ENCODE data around the gene SPIB.

Gene SPIB

DNA sequence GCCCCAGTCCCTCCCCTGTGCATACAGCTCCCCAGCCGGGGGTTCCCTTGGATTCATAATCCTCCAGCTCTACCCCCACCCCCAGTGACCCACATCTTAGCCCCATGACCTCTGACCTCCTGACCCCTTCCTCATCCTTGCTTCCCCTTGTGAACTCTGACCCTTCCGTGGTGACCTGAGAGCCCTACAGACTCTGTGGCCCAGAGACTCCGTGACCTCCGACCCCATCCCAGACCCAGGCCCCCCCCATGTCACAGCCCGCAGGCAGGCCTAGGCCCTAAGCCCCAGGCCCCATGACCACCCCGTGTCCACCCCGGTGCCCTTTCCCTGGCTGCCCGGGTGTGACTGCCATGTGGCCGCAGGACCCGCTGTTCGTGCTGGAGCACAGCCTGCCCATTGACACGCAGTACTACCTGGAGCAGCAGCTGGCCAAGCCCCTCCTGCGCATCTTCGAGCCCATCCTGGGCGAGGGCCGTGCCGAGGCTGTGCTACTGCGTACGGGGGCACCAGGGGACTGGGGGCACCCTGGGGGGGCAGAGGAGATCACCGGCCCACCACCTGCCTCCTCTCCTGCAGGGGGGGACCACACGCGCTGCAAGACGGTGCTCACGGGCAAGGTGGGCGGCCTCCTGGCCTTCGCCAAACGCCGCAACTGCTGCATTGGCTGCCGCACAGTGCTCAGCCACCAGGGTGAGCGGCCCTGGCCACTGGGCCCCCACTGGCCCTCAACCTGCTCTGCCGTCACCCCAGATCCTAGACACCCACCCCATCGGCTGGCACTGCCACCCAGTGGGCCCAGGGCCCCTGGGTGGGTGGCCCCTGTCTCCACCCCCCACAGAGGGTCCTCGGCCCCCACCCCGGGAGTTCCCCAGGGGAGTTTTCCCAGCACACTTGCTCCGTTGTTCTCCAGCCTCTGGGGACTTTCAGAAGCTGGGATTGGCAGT, 2.4 kb upstream of the SPIB start:
- no peak overlapping the region for H3K9ac ChIP-seq (ENCODE audit: low read length)
- no peak overlapping the region for H2BK5ac ChIP-seq (ENCODE audit: low read depth, low read length, poor library complexity, severe bottlenecking)
- H4K8ac ChIP-seq (ENCODE audit: low read length), result no peak overlapping the region
- H2AFZ ChIP-seq (ENCODE audit: low read depth, low read length), result no peak overlapping the region
- H3K4me1 ChIP-seq (ENCODE audit: control insufficient read depth, insufficient read depth, low read depth, low read length), result peaks cover 13% of the 10 kb centered on the region
- no peak overlapping the region for H2BK12ac ChIP-seq (ENCODE audit: low read length in 2 of 2)
- peaks cover 2% of the 10 kb centered on the region for H3K9me3 ChIP-seq (ENCODE audit: control insufficient read depth, low read length)
- H2AK5ac ChIP-seq (ENCODE audit: low read length, severe bottlenecking), result no peak overlapping the region
- no peak overlapping the region for H2BK15ac ChIP-seq (ENCODE audit: low read depth, poor library complexity, severe bottlenecking)
- no peak overlapping the region for H3K4me2 ChIP-seq (ENCODE audit: low read length, poor library complexity, severe bottlenecking)
- H3K27ac ChIP-seq (ENCODE audit: low read length, poor library complexity, severe bottlenecking), result no peak overlapping the region
- no peak overlapping the region for H2BK120ac ChIP-seq (ENCODE audit: low read depth, low read length)
- H3K4ac ChIP-seq (ENCODE audit: low read depth in 1 of 2, low read length in 2 of 2), result no peak overlapping the region
- no peak overlapping the region for H3K14ac ChIP-seq (ENCODE audit: low read length in 2 of 2)
- H3K4me3 ChIP-seq (ENCODE audit: insufficient read depth in 1 of 2, low read depth in 1 of 2, low read length in 2 of 2), result no peak overlapping the region
- H3K36me3 ChIP-seq (ENCODE audit: control insufficient read depth in 1 of 2, insufficient read depth in 2 of 2, low read depth in 1 of 2, low read length in 2 of 2), result peaks cover 0 to 36% of the 10 kb centered on the region in 2 experiments
- WGBS, result 91% methylated on average over 34 of the region's 35 CpGs
- no peak overlapping the region for H3K23ac ChIP-seq (ENCODE audit: low read length in 2 of 2)
- H3K27me3 ChIP-seq (ENCODE audit: control insufficient read depth in 1 of 2, insufficient read depth in 1 of 2, low read length in 2 of 2), result peaks cover 23 to 28% of the 10 kb centered on the region in 2 experiments
- no peak overlapping the region for H3K18ac ChIP-seq (ENCODE audit: low read depth in 1 of 2, low read length in 2 of 2)
- H3K79me1 ChIP-seq (replicated peaks; ENCODE audit: low read length, poor library complexity, severe bottlenecking), result no peaks in the 10 kb centered on the region
- H4K91ac ChIP-seq (ENCODE audit: low read length), result no peak overlapping the region
- DNase-seq, result no peak

DNA sequence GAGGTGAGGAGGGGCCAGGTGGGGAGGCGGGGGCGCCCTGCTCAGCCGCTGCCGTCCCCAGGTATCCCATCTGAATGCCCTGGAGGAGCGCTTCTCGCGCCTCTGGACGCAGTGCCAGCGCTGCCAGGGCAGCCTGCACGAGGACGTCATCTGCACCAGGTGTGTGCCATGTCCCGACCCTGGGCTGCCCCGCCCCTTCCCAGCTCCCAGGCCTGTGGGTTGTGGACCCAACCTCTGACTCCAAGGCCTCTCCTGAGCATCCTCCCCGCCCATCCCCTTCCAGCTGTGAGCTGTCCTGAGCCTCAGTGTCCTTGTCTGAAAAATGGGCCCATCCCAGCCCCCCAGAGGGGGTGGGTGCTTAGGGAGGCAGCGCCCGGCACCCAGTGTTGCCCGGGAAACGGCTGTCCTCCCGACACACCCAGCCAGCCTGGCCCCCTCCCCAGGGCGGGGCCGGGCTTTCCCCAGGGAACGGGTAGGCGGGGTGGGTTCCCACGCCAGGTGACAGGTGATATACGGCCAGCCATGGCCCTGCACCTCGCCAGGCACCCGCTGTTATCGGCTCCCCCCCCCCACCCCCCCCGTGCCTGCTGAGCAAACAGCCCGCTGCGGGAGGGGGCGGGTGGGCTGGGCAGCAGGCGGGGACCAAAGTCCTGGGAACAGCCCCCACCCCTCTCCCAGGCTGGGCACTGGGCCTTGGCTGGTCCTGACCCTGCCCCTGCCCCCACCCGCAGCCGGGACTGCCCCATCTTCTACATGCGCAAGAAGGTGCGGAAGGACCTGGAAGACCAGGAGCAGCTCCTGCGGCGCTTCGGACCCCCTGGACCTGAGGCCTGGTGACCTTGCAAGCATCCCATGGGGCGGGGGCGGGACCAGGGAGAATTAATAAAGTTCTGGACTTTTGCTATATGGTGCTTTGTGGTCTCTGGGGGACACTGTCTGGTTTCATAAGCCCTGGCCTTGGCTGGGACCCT, 1.3 kb upstream of the SPIB start:
- Histone ChIP-seq H3K27me3 (ENCODE audit: control insufficient read depth in 1 of 2, insufficient read depth in 1 of 2, low read length in 2 of 2) (peaks cover 23 to 33% of the 10 kb centered on the region in 2 experiments), H2BK15ac (ENCODE audit: low read depth, poor library complexity, severe bottlenecking) (no peak overlapping the region), H4K8ac (ENCODE audit: low read length) (no peak overlapping the region), H2AFZ (ENCODE audit: low read depth, low read length) (no peak overlapping the region), H3K4me3 (ENCODE audit: insufficient read depth in 1 of 2, low read depth in 1 of 2, low read length in 2 of 2) (no peak overlapping the region), H3K36me3 (ENCODE audit: control insufficient read depth in 1 of 2, insufficient read depth in 2 of 2, low read depth in 1 of 2, low read length in 2 of 2) (peaks cover 0 to 36% of the 10 kb centered on the region in 2 experiments), H2BK5ac (ENCODE audit: low read depth, low read length, poor library complexity, severe bottlenecking) (no peak overlapping the region), H3K9me3 (ENCODE audit: control insufficient read depth, low read length) (peaks cover 2% of the 10 kb centered on the region), H3K27ac (ENCODE audit: low read length, poor library complexity, severe bottlenecking) (no peak overlapping the region), H3K4me2 (ENCODE audit: low read length, poor library complexity, severe bottlenecking) (no peak overlapping the region), H3K4ac (ENCODE audit: low read depth in 1 of 2, low read length in 2 of 2) (no peak overlapping the region), H3K4me1 (ENCODE audit: control insufficient read depth, insufficient read depth, low read depth, low read length) (peaks cover 13% of the 10 kb centered on the region), H3K79me1 (replicated peaks; ENCODE audit: low read length, poor library complexity, severe bottlenecking) (no peaks in the 10 kb centered on the region), H3K14ac (ENCODE audit: low read length in 2 of 2) (no peak overlapping the region), H3K9ac (ENCODE audit: low read length) (no peak overlapping the region), H3K23ac (ENCODE audit: low read length in 2 of 2) (no peak overlapping the region), H2AK5ac (ENCODE audit: low read length, severe bottlenecking) (no peak overlapping the region), H2BK120ac (ENCODE audit: low read depth, low read length) (no peak overlapping the region), H2BK12ac (ENCODE audit: low read length in 2 of 2) (no peak overlapping the region), H3K18ac (ENCODE audit: low read depth in 1 of 2, low read length in 2 of 2) (no peak overlapping the region), H4K91ac (ENCODE audit: low read length) (no peak overlapping the region)
- no peak for DNase-seq
- 87% methylated on average over 36 of the region's 42 CpGs for WGBS

GRCh38 chr19:50419022-50419579, 363 bp downstream of the SPIB start:
- H3K4me1 ChIP-seq (ENCODE audit: control insufficient read depth, insufficient read depth, low read depth, low read length), result peaks cover 13% of the 10 kb centered on the region
- H3K4me3 ChIP-seq (ENCODE audit: insufficient read depth in 1 of 2, low read depth in 1 of 2, low read length in 2 of 2), result no peak overlapping the region
- no peak overlapping the region for H2BK5ac ChIP-seq (ENCODE audit: low read depth, low read length, poor library complexity, severe bottlenecking)
- H3K79me1 ChIP-seq (replicated peaks; ENCODE audit: low read length, poor library complexity, severe bottlenecking), result no peaks in the 10 kb centered on the region
- no peak overlapping the region for H2AFZ ChIP-seq (ENCODE audit: low read depth, low read length)
- H4K8ac ChIP-seq (ENCODE audit: low read length), result no peak overlapping the region
- H2BK15ac ChIP-seq (ENCODE audit: low read depth, poor library complexity, severe bottlenecking), result no peak overlapping the region
- H3K36me3 ChIP-seq (ENCODE audit: control insufficient read depth in 1 of 2, insufficient read depth in 2 of 2, low read depth in 1 of 2, low read length in 2 of 2), result peaks cover 0 to 22% of the 10 kb centered on the region in 2 experiments
- H2BK120ac ChIP-seq (ENCODE audit: low read depth, low read length), result no peak overlapping the region
- H4K91ac ChIP-seq (ENCODE audit: low read length), result no peak overlapping the region
- no peak for DNase-seq
- H3K9me3 ChIP-seq (ENCODE audit: control insufficient read depth, low read length), result peaks cover 2% of the 10 kb centered on the region
- no peak overlapping the region for H3K27ac ChIP-seq (ENCODE audit: low read length, poor library complexity, severe bottlenecking)
- H2AK5ac ChIP-seq (ENCODE audit: low read length, severe bottlenecking), result no peak overlapping the region
- H3K9ac ChIP-seq (ENCODE audit: low read length), result no peak overlapping the region
- no peak overlapping the region for H3K18ac ChIP-seq (ENCODE audit: low read depth in 1 of 2, low read length in 2 of 2)
- no peak overlapping the region for H3K4ac ChIP-seq (ENCODE audit: low read depth in 1 of 2, low read length in 2 of 2)
- H2BK12ac ChIP-seq (ENCODE audit: low read length in 2 of 2), result no peak overlapping the region
- H3K14ac ChIP-seq (ENCODE audit: low read length in 2 of 2), result no peak overlapping the region
- no peak overlapping the region for H3K4me2 ChIP-seq (ENCODE audit: low read length, poor library complexity, severe bottlenecking)
- H3K23ac ChIP-seq (ENCODE audit: low read length in 2 of 2), result no peak overlapping the region
- peaks cover 23 to 43% of the 10 kb centered on the region in 2 experiments for H3K27me3 ChIP-seq (ENCODE audit: control insufficient read depth in 1 of 2, insufficient read depth in 1 of 2, low read length in 2 of 2)
- 10% methylated on average over 14 of the region's 14 CpGs for WGBS

Data from mesenchymal stem cell (in vitro differentiated cells and primary cell).